ENCODE measurements around the gene CRYGN. TPM values are rescaled to one million over a fixed set of nuclear protein-coding genes. Genes with fewer than 3 reads are reported as not detected.
A peak's percentile ranks its signal among the peaks of the same experiment; 100 is the strongest.

The CRYGN gene
- total and polyA plus RNA-seq, 4 donors, result under 0.01 to 0.02 TPM; not detected in 2

GRCh38 chr7:151429560-151430331, 10.2 kb downstream of the CRYGN start:
- Histone ChIP-seq H3K4me1 (ENCODE audit: control insufficient read depth in 4 of 4, insufficient read depth in 4 of 4, low read length in 3 of 4) (no peaks in the 10 kb centered on the region), H3K9me3 (ENCODE audit: control insufficient read depth in 4 of 4, low read length in 3 of 4) (no peaks in the 10 kb centered on the region), H3K4me3 (ENCODE audit: low read depth in 1 of 3, low read length in 3 of 3) (no peak overlapping the region), H3K27me3 (ENCODE audit: control insufficient read depth in 4 of 4, insufficient read depth in 4 of 4, low read length in 3 of 4) (peaks cover 0 to 2% (median 0%) of the 10 kb centered on the region in 4 donors), H3K36me3 (ENCODE audit: control insufficient read depth in 4 of 4, insufficient read depth in 3 of 4, low read depth in 1 of 4, low read length in 3 of 4) (no peaks in the 10 kb centered on the region), H3K9ac (ENCODE audit: low read depth in 1 of 2, low read length in 2 of 2) (no peak overlapping the region), H3K27ac (ENCODE audit: low read depth in 1 of 2, low read length in 2 of 2) (peak overlapping the region in 1 of 2 donors; percentile 44)
- DNase-seq (ENCODE audit: low spot score), result no peak
- no peak for TF ChIP-seq HNF4G (IDR thresholded peaks at IDR 0.05)
- no peak for TF ChIP-seq NR2F2 (IDR thresholded peaks at IDR 0.05)
- TF ChIP-seq, protein P1, sequence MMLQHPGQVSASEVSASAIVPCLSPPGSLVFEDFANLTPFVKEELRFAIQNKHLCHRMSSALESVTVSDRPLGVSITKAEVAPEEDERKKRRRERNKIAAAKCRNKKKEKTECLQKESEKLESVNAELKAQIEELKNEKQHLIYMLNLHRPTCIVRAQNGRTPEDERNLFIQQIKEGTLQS (IDR thresholded peaks at IDR 0.05), result no peak
- no peak for TF ChIP-seq HNF4A (conservative IDR thresholded peaks at IDR 0.05)
- TF ChIP-seq FOXA1 (IDR thresholded peaks at IDR 0.05), result no peak
- 52% methylated on average over 10 of the region's 10 CpGs for WGBS

GRCh38 chr7:151429237-151429559, 10.7 kb downstream of the CRYGN start:
- Histone ChIP-seq H3K27me3 (ENCODE audit: control insufficient read depth in 4 of 4, insufficient read depth in 4 of 4, low read length in 3 of 4) (peaks cover 0 to 2% (median 0%) of the 10 kb centered on the region in 4 donors), H3K9me3 (ENCODE audit: control insufficient read depth in 4 of 4, low read length in 3 of 4) (no peaks in the 10 kb centered on the region), H3K4me3 (ENCODE audit: low read depth in 1 of 3, low read length in 3 of 3) (no peak overlapping the region), H3K27ac (ENCODE audit: low read depth in 1 of 2, low read length in 2 of 2) (peak overlapping the region in 1 of 2 donors; percentile 44), H3K9ac (ENCODE audit: low read depth in 1 of 2, low read length in 2 of 2) (no peak overlapping the region), H3K4me1 (ENCODE audit: control insufficient read depth in 4 of 4, insufficient read depth in 4 of 4, low read length in 3 of 4) (no peaks in the 10 kb centered on the region), H3K36me3 (ENCODE audit: control insufficient read depth in 4 of 4, insufficient read depth in 3 of 4, low read depth in 1 of 4, low read length in 3 of 4) (no peaks in the 10 kb centered on the region)
- TF ChIP-seq ZBTB33 (IDR thresholded peaks at IDR 0.05) (no peak), HNF4A (conservative IDR thresholded peaks at IDR 0.05) (no peak), TAF1 (conservative IDR thresholded peaks at IDR 0.05) (no peak), EGR1 (IDR thresholded peaks at IDR 0.05; ENCODE audit: low read depth in 2 of 2) (no peak), FOXA1 (IDR thresholded peaks at IDR 0.05) (no peak), JUND (IDR thresholded peaks at IDR 0.05) (no peak), RAD21 (IDR thresholded peaks at IDR 0.05) (no peak), NR2F2 (IDR thresholded peaks at IDR 0.05) (no peak), SP1 (IDR thresholded peaks at IDR 0.05) (no peak), GABPA (IDR thresholded peaks at IDR 0.05 in 1 of 2, conservative IDR thresholded peaks at IDR 0.05 in 1 of 2) (no peak), HNF4G (IDR thresholded peaks at IDR 0.05) (no peak), RXRA (IDR thresholded peaks at IDR 0.05) (no peak), REST (IDR thresholded peaks at IDR 0.05) (no peak), FOXA2 (IDR thresholded peaks at IDR 0.05) (no peak), YY1 (IDR thresholded peaks at IDR 0.05) (no peak)
- TF ChIP-seq, protein P2, sequence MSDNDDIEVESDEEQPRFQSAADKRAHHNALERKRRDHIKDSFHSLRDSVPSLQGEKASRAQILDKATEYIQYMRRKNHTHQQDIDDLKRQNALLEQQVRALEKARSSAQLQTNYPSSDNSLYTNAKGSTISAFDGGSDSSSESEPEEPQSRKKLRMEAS (IDR thresholded peaks at IDR 0.05), result no peak
- TF ChIP-seq, protein P3, sequence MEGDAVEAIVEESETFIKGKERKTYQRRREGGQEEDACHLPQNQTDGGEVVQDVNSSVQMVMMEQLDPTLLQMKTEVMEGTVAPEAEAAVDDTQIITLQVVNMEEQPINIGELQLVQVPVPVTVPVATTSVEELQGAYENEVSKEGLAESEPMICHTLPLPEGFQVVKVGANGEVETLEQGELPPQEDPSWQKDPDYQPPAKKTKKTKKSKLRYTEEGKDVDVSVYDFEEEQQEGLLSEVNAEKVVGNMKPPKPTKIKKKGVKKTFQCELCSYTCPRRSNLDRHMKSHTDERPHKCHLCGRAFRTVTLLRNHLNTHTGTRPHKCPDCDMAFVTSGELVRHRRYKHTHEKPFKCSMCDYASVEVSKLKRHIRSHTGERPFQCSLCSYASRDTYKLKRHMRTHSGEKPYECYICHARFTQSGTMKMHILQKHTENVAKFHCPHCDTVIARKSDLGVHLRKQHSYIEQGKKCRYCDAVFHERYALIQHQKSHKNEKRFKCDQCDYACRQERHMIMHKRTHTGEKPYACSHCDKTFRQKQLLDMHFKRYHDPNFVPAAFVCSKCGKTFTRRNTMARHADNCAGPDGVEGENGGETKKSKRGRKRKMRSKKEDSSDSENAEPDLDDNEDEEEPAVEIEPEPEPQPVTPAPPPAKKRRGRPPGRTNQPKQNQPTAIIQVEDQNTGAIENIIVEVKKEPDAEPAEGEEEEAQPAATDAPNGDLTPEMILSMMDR (IDR thresholded peaks at IDR 0.05; ENCODE audit: low read depth, low read length, missing input control), result no peak
- TF ChIP-seq, protein P1 (IDR thresholded peaks at IDR 0.05), result no peak
- DNase-seq (ENCODE audit: low spot score), result no peak
- WGBS, result 92% methylated on average over 5 of the region's 5 CpGs

Measured in liver (tissue), 9 donors.